Colon (tissue), 2 donors: Measurements from ENCODE around the gene TMEM223.
"Not testable (repeated sequence)": the region's sequence is repeated elsewhere in the genome, so short reads cannot be mapped to it uniquely, and the experiment has no call there.

ENCODE experiments used
- FAIRE-seq: peaks from 2 replicates; lab custom pipeline; 2012; peaks lifted over from hg19 to GRCh38; lab: Jason Lieb, UNC
- donor health status: control.
- donor health status: control.

TMEM223 gene

DNA sequence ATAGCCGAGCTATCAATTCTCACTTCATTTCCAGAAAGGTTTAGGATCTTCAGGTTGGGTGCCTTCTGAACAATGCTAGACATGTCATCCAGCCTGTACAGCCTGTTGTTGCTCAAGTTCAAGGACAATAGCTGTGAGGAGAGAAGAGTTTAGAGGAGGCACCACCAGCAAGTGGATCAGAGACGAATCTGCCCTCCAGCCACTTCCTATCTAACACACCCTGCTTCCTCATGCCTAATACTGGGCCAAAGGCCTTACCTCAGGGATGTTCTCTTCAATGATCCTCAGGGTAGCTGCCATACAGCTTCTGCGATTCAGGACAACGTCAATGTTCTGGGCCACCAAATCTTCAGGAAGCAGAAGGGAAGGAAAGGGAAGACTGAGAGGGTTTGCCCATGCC lies 9.3 kb upstream of the TMEM223 start:
- FAIRE-seq = no peak

DNA sequence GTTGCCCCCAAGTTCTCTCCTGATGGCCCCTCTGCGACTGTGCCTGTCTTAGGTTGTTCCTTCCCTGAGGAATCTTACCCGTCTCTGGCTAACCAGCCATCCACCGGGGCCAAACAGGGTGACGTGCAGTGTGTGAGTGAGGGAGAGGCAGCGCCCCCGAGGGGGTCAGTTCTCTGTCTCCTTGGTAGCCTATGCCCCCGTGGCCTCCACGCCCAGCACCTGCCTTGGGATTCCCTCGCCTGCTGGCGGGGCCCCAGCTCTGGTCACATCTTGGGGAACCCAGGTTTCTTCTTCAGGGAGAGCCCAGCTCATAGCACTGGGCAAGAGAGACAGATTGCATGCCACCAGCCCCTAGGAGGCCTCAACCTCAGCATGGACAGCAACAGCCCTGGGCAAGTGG lies 7.7 kb upstream of the TMEM223 start:
- FAIRE-seq = no peak

DNA sequence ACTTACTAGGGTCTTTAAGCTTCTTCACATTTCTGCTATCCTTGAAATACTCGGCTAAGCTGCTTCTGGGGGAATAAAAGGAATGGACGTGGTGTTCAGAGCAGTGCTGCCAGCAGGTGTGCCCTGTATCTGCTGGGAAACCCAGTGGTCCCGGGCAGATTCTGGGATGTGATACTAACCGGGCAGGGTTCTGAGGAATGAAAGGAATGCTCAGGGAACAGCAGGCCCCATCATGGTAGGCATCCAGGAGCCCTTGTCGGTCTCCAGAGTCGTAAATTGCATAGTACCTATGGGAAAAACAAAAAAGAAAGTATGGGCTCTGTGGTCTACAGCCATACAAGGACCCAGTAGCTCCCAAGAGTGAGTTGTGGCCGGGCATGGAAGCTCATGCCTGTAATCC lies 4.5 kb upstream of the TMEM223 start:
- FAIRE-seq = no peak

DNA sequence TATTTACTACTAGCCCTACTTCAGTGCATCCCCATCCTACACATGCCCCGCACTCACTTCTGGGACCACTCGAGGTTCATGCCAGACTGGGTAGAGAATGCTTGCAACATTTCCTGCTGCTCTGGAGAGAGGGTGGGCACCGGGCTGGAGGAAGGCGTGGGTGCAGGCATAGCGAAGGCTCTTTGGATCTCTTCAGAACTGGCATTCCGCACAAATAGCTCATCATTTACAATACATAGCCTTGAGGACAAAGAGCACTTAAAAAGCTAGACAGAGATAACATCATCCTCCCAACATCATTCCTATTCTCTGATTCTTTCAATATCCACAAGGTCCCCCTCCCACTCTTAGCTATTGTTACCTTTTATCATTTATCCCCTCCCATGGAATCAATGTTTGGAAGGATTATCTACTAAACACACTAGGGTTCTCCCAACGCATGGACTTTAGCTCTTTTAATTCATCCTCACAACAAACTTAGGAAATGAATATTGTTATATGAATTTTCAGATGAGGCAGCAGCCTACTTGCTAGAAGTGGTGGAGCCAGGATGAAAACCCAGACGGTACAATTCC lies 2.5 kb upstream of the TMEM223 start:
- no peak for FAIRE-seq

DNA sequence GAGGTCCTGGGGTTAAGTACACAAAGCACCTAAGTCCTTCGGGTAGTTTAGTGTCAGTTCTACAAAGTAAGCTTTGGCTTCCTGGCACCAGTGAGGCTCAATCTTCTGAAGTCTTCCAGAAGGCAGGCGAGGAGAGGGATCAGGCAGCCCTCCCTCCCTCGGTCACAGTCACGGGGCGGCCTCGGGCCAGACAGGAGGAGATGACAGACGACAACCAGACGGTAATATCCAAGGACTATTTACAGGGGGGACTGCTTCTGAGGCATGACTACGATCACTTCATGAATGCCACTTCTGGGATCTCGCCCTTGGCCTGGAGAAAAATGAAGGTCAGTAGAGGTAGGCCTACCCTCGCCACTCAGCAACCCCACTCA lies 383 bp upstream of the TMEM223 start:
- no peak for FAIRE-seq

DNA sequence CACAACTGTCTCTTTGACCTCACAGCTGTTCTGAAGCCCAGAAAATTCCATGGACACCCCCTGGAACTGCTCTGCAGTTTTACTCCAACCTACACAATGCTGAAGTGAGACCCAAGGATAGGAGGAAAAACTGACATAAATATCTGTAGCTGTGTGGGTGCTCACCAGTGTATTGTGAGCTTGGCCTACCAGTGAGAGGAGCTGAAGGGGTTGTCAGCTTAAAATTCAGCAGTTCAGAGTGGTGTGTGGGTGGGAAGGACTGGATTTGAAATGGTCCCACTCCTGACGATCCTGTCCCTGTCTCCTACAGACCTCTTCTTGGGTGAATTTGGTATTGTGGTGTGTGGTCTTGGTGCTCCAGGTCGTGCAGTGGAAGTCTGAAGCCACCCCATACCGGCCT lies 2.2 kb downstream of the TMEM223 start:
- no peak for FAIRE-seq

DNA sequence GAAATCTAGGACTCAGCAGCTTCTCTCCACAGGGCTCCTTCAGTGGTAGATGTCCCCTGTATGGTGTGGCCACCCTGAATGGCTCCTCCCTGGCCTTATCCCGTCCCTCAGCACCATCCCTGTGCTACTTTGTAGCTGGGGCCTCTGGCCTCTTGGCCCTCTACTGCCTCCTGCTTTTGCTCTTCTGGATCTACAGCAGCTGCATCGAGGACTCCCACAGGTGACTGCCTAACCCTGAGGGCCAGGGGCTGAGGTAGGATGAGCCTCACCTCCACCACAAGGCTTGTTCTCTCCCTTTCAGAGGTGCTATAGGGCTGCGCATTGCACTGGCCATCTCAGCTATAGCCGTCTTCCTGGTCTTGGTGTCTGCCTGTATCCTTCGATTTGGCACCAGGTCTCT lies 2.8 kb downstream of the TMEM223 start:
- FAIRE-seq = no peak

DNA sequence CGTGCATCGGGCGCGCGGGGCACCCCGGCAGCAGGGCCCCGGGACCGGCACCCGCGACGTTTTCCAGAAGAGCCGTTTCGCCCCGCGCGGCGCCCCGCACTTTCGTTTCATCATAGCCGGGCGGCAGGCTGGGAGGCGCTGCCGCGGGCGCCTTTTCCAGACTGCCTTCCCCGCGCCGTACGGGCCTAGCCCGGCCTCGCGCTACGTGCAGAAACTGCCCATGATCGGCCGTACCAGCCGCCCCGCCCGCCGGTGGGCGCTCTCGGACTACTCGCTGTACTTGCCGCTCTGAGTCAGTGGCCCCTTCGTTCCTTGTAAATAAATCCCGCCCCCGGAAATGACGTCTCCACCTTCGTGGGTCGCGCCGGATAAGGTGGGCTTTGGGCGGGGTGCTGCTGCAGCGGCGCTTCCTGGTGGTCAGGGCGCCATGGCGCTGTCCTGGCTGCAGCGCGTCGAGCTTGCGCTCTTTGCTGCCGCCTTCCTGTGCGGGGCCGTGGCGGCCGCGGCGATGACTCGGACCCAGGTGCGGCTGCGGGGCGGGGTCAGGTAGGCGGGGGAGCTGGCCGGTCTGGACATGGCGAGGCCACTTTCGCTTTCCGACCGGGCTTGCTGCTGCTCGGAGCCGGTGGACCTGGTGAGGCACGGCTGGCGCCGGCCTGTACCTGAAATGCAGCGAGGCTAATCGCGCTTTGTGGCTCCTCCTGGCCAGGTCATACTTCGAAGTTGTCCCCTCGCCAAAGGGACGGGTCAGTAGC lies 4.6 kb downstream of the TMEM223 start, which contains the start of gene TMEM179B:
Gene TMEM179B, plus strand, starts transcription at position 398 of the 755 bp plus-strand sequence. Its CDS starts 30 bp downstream, at position 428.
- FAIRE-seq = no peak

DNA sequence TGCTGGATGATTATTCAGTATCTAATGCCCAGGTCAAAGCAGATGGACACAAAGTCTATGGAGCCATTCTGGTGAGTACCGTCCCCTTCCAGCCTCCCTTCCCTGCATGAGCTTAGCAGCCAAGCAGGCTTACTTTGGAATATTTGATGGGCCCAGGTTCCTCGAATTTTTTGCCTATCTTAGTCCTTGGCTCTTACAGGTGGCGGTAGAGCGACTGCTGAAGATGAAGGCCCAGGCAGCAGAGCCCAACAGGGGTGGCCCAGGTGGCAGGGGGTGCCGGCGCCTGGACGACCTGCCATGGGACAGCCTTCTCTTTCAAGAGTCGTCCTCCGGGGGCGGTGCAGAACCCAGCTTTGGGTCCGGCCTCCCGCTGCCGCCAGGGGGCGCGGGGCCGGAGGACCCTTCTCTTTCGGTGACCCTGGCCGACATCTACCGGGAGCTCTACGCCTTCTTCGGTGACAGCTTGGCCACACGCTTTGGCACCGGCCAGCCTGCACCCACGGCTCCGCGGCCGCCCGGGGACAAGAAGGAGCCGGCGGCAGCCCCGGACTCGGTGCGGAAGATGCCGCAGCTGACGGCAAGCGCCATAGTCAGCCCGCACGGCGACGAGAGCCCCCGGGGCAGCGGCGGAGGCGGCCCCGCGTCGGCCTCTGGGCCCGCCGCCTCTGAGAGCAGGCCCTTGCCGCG lies 5.3 kb downstream of the TMEM223 start:
- no peak for FAIRE-seq

DNA sequence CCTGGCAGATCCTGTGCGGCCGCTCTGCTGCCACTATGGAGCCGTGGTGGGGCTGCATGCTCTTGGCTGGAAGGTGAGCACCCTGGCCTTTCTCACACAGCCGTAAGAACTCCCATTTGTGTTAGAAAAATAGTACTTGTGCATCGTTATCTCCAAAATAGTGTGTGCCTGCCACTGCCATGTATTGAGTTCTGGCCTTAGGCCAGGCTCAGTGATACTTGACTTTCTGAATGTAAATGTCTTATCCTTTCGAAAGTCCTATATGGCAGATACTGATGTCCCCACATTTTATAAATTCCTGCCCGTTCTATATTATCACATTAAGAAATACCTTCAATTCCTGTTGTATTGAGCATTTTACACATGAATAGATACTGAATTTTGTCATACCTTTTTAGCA lies 9.1 kb downstream of the TMEM223 start:
- FAIRE-seq = no peak

DNA sequence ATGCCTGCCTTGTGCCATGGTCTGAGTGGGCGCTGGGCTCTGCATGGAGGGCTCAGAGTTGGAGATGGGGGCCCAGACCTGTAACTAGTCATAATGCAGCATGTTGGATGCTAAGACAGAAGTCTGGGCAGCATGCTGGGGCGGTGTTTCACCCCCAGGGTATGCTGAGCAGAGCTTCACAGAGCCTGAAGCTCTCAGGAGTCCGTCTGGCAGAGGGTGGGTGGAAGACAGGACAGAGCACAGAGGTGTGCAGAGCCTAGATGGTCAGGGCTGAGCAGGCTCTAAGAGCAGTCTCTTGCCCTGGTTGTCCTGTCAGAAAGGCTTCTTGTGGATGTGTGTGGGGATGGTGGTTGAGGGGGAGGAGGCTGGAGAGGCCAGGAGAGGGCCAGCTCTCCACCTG lies 13.4 kb downstream of the TMEM223 start:
- FAIRE-seq = no peak

DNA sequence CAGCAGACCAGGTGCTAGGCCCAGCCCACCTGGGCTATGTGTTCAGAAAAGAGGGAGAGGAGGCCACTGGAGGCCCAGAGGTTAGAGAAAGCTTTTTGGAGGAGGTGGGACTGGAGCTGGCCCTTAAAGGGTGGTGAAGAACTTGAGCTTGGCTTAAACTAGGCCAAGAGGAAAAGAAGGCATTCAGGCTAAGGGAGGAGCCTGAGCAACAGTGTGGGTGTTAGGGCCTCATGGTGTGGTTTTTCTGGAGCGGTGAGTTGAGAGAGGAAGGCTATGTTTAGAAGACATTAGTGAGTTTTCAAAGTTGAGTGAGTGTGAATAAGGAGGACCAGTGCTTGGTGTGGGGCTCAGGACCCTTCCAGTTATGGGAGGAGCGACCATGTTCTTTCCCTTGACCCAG lies 14.4 kb downstream of the TMEM223 start:
- FAIRE-seq = no peak

DNA sequence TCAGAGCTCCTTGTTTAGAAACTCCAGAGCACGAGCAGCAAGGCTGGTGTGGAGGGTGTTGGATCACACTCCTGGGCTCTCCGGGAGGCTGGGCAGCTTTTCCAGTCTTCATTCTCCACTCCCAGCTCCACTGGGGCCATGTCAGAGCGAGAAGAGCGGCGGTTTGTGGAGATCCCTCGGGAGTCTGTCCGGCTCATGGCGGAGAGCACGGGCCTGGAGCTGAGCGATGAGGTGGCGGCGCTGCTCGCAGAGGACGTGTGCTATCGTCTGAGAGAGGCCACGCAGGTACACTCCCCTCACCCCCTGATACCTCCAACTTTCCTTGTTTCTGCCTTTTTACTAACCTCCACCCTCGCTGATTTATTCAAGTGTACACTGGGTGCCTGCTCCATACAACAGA lies 16.2 kb downstream of the TMEM223 start:
- no peak for FAIRE-seq

DNA sequence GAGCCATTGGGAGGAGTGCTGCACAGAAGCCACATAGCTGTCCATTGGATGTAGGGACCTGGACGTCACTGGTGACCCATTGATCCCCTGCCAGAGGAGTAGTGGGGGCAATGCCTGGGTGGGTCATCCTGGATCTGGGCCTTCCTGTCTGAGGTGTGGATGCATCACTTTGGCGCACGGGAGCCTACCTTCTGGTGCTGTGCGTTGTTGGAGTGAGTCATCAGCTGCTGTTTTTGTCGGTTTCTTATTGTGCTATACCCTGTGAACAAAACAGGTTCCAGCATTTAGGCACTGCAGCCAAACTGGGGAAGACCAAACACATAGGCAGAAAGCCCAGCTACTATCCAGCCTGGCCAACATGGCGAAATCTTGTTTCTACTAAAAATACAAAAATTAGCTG lies 17.4 kb downstream of the TMEM223 start:
- no peak for FAIRE-seq

DNA sequence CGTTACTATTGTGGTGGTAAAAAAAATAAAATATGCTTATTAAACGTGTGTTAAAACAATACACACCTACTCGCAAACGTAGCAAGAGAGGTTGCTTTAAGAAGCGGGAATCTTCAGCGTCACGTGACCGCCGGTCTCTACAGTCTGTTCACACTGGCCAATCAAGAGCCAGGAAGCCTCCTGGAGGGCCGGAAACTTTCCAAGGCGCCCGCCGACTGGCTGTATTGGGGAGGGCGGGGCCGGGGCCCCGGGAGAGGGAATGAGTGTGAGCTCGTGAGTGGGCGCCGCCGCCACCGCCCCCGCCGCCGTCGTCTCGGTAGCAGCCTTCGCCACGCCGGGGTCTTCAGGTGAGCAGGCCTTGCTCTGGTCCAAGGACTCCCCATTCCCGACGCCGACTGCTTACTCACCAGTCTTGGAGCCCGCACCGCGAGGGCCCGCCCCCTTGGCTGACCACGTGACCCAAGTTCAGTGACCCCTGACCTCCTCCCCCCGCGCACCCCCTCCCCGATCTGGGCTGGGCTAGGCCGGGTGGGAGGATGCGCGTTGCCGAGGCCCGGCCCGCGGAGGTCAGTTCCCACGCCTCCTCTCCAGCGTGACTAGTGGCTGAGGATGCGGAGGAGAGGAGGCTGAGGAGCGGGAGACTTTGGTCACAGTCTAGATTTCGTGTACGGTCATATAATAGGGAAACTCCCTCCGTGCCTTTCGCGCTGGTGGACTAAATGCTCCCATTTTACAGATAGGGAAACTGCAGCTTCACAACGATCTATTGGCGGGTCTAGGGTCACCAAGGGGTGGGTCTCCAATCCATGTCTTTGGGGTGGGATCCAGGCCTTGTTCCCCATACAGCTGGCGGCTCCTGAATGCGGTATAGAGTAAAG lies 20.4 kb downstream of the TMEM223 start, which contains the start of gene TAF6L:
Gene TAF6L, plus strand, starts transcription at position 253 of the 878 bp plus-strand sequence. CDS start 4,388 bp downstream, outside the sequence.
- FAIRE-seq = no peak

DNA sequence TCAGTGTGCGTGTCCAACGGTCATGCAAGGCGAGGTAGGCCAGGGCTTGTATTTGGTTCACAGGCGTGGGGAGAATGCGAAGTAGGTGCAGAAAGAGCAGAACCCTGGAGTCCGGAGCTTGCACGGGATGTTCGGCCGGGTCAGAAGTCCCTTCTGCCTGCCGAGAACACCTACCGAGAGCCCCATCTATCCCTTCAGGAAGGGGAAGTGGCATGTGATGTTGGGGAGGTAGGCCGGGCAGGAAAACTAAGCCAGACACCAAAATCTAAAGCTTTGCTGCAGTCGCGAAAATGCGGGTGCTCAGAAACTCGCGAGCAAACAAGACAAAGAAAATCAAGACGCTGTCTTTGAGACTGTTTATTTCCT lies 21.0 kb downstream of the TMEM223 start:
- FAIRE-seq = no peak

DNA sequence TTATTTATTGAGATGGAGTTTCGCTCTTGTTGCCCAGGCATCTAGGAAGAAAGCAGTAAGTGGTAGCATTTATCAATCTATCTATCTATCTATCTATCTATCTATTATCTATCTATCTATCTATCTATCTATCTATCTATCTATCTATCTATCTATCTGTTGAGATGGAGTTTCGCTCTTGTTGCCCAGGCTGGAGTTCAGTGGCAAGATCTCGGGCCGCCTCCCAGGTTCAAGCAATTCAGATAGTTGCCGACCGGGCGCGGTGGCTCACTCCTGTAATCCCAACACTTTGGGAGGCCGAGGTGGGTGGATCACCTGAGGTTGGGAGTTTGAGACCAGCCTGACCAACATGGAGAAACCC lies 31.0 kb downstream of the TMEM223 start:
- FAIRE-seq = not testable (repeated sequence)

DNA sequence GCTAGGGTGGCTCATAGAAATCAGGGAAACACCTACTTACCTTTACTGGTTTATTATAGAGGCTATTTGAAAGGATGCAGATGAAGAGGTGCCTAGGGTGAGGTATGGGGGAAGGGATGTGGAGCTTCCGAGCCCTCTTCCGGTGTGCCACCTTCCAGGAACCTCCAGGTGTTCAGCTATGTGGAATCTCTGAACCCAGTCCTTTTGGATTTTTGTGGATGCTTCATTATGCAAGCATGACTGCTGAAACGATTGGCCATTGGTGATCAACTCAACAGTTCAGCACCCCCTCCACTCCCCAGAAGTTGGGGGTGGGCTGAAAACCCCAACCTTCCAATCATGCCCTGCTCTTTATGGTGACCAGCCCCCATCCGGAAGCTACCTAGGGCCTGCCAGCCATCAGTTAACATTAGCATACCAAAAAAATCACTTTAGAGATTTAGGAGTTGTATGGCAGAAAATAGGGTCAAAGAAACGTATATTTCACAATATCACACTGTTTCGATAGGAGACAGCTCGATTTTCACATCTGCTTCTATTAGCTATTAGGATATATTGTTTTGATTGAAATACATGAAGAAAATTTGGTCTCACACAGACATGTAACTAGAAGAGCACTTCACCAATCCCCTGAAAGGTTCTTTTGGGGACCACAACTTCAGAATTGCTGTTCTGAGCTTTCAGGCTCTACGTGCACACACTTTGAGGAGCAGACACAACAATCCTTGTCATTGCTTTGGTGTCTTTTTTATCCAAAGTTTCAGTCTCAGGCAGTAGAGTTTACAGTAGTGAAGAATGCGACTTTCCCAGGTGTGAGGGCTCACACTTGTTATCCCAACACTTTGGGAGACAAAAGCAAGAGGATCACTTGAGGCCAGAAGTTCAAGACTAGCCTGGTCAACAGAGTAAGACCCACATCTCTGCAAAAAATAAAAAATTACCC lies 33.7 kb downstream of the TMEM223 start:
- no peak for FAIRE-seq

DNA sequence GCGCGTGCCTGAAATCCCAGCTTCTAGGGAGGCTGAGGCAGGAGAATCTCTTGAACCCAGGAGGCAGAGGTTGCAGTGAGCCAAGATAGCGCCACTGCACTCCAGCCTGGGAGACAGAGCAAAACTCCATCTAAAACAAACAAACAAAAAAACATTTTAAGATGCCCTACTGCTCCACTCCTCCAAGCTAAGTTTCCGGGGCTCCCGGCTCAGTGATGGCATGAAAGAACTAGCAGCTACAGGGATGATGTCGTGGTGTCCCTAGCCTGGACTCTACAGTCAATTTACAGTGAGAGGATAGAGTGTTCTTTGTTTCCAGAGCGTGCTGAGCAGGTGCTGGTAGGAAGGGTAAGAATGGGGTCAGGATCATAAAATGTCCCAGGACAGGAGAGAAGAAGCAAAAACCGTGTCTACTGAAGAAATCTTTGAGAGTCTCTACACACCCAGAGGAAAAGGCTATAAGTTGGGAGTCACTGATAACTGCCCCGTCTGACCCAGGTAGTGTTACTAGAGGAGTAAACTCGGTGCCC lies 36.7 kb downstream of the TMEM223 start:
- FAIRE-seq = no peak

DNA sequence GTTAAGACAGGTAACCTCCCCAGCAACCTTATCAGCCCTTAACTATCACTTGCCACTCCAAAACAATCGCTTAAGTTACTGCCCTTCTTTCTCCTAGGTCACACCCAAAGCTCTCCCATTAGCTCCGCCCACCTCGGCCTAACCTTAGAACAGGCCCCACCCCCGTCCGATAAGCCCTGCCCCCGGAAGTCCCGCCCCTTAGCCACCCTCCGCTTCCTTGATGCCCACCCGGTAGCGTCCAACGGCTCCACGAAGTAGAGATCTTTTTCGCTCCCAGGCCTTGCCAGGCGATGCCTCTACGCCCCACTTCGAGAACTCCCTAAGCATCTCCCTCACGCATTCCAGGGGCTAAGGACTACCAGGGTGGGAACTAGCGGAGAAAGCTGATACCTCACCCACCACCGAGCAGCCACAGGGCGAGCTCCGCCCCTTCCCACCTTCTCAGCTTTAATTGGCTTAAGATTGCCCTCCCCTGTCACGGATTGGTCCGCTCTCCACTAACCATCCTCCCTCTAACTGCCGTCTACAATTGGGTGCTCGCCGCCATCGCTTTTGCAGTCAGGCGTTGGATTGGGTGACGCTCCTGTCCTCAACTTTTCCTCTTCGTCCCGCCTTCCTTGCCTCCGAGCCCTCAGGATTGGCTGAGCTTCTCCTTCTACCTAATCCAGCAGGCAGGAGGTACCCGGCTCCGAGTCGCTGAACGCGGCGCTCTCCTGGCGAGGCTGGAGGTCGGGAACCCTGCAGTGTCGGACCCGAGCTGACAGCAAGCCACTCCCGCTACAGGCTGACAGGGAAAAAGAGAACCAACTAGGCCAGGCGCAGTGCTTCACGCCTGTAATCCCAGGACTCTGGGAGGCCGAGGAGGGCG lies 37.8 kb downstream of the TMEM223 start, which contains the start of gene ZBTB3:
Gene ZBTB3, minus strand, starts transcription at position 425 of the 868 bp plus-strand sequence. CDS start 496 bp downstream, outside the sequence.
- no peak for FAIRE-seq
